MM.1S (cell line): ENCODE data around the gene SLC5A8.

Experiments used
- EZH2 ChIP-seq: fragments of 300-600 bp; sonication (generic); optimal IDR thresholded peaks from 2 replicates; pipeline ENCODE3; 2017; ENCODE audit warnings: low read depth, mild to moderate bottlenecking, antibody characterized with exemption, low read length, mixed read lengths
- EZH2phosphoT487 ChIP-seq: fragments of 300-600 bp; sonication (generic); IDR thresholded peaks from 2 replicates; pipeline ENCODE4 v1.6.1; 2018; ENCODE audit warnings: antibody characterized with exemption, low read length
- TF ChIP-seq, protein P1 (sequence below): fragments of 300-600 bp; sonication (generic); IDR thresholded peaks from 2 replicates; pipeline ENCODE4 v1.5.1; 2016; ENCODE audit warnings: antibody characterized with exemption, low read length, mixed read lengths

DNA sequence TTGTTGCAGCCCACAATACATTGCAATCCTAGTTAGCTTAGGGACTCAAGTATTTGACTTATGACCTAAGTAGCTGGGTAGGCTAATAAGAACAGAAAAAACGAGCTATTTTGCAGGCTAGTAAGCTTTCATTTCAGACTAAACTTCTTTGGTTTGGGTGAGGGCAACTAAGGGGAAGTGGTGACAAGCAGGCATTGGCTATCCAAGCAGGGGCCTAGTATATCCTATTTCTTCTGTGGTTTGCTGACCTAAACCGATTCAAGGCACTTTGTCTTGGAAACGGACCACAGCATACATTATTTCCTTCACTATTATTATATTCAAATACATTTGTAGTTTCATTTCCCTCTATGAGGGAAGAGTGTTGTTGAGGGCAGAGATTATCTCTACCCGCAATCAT lies 21.6 kb upstream of the SLC5A8 start:
- TF ChIP-seq, protein P1, sequence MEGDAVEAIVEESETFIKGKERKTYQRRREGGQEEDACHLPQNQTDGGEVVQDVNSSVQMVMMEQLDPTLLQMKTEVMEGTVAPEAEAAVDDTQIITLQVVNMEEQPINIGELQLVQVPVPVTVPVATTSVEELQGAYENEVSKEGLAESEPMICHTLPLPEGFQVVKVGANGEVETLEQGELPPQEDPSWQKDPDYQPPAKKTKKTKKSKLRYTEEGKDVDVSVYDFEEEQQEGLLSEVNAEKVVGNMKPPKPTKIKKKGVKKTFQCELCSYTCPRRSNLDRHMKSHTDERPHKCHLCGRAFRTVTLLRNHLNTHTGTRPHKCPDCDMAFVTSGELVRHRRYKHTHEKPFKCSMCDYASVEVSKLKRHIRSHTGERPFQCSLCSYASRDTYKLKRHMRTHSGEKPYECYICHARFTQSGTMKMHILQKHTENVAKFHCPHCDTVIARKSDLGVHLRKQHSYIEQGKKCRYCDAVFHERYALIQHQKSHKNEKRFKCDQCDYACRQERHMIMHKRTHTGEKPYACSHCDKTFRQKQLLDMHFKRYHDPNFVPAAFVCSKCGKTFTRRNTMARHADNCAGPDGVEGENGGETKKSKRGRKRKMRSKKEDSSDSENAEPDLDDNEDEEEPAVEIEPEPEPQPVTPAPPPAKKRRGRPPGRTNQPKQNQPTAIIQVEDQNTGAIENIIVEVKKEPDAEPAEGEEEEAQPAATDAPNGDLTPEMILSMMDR: no peak
- TF ChIP-seq EZH2 (no peak), EZH2phosphoT487 (no peak)
